ENCODE measurements around the gene MSH5.

Gene MSH5

DNA sequence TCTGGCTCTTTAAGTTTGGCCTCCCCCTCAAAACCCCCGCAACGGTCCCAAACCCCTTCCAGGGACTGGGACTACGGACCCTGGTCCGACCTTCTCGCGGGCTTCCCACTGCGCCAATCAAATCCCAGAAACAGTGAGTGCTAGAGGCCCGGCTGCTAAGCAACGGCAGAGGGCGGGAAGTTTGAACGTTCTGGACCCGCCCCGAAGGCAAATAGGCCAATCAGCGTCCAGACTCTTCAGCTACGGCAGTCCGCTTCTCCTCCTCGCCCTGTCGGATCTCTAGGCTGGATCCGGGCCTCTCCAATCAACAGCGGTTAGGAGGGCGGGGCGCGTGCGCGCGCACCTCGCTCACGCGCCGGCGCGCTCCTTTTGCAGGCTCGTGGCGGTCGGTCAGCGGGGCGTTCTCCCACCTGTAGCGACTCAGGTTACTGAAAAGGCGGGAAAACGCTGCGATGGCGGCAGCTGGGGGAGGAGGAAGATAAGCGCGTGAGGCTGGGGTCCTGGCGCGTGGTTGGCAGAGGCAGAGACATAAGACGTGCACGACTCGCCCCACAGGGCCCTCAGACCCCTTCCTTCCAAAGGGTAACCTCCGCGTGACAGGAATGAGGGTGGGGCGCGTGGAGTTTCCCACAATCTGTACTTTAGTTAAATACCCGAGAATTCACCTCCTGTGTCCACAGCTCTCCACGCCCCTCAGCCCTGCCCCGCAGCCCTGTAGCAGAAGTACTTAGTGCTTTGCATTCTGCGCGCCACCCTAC is at the start of gene MSH5:
Gene MSH5, plus strand, starts transcription at position 367 of the 758 bp plus-strand sequence. CDS start 462 bp downstream, outside the sequence.
- DNase-seq (ENCODE audit: insufficient read length, low spot score) (peak; percentile 90), FAIRE-seq (peak; percentile 72)
- peak; percentile 49 for TF ChIP-seq POLR2A (IDR thresholded peaks at IDR 0.05; ENCODE audit: low read depth, low read length)

DNA sequence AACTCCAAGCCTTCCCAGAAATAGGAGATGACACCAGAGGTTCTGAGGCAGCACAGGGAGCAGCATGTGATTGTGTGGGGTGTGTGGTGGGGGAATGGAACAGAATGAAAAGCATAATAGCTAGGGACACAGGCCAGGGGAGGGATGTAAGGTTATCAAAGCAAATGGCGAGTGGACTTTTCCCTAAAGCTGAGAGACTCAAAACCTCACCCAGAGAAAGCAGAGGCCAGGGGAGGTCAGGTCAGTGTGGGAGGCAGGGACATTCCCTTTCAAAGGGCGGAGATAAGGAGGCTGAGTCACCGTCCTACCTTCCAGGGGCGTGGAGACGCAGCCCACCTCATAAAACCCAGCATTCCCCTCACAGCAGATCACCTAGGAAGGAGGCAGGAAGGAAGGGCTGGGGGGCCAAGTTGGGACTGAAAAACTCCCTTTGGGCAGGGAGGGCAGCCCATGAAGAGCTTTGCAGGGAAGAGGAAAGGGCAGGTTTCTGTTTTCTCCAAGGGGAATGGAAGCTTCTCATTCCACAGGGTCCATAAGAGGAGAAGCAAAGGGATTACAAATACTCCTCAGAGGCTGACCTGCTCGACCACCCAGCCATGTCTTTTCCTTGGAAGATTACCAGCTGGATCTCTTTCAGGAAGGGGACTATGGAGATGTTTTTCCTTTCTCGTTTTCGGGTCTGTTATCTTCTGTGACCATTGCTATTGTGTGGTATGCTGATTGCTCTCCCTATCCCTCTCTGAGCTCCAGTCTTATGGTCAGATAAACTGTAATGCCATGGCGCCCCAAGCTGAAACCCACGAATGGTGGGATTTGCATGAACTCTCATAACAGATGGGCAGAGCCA is 49.4 kb upstream of the MSH5 start:
- FAIRE-seq (no peak), DNase-seq (ENCODE audit: insufficient read length, low spot score) (no peak)
- no peak for TF ChIP-seq POLR2A (IDR thresholded peaks at IDR 0.05; ENCODE audit: low read depth, low read length)

- no peak for DNase-seq (ENCODE audit: insufficient read length, low spot score)
- TF ChIP-seq POLR2A (IDR thresholded peaks at IDR 0.05; ENCODE audit: low read depth, low read length): no peak
- FAIRE-seq: no peak
These were observed 48.7 kb upstream of the MSH5 start for GRCh38 chr6:31691078-31691463.

GRCh38 chr6:31691564-31692108 is 48.2 kb upstream of the MSH5 start:
- no peak for TF ChIP-seq POLR2A (IDR thresholded peaks at IDR 0.05; ENCODE audit: low read depth, low read length)

DNA sequence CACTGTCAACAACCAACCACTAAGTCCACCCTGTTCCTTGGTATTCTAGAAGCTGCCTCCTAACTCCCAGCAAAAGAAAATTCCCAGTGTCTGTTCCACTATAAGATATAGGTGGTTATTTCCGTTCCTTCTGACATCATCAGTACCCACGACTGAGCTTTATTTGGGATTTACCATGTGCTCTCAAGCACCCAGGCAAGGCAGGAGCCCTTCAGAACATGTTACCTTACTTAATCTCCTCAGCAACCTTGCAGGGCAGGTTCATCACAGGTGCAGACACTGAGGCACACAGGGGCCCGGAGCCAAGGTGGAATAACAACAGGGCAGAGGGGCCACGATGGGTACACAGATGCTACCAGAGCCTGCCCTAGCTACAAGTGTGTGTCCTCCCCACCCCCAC is 47.5 kb upstream of the MSH5 start:
- FAIRE-seq (no peak), DNase-seq (ENCODE audit: insufficient read length, low spot score) (no peak)
- no peak for TF ChIP-seq POLR2A (IDR thresholded peaks at IDR 0.05; ENCODE audit: low read depth, low read length)

More at GRCh38 chr6:31691564-31692108, 48.2 kb upstream of the MSH5 start:
- no peak for FAIRE-seq
- no peak for DNase-seq (ENCODE audit: insufficient read length, low spot score)

- no peak for TF ChIP-seq POLR2A (IDR thresholded peaks at IDR 0.05; ENCODE audit: low read depth, low read length)
- FAIRE-seq (no peak), DNase-seq (ENCODE audit: insufficient read length, low spot score) (no peak)
These were observed 46.9 kb upstream of the MSH5 start for GRCh38 chr6:31692886-31693285.

DNA sequence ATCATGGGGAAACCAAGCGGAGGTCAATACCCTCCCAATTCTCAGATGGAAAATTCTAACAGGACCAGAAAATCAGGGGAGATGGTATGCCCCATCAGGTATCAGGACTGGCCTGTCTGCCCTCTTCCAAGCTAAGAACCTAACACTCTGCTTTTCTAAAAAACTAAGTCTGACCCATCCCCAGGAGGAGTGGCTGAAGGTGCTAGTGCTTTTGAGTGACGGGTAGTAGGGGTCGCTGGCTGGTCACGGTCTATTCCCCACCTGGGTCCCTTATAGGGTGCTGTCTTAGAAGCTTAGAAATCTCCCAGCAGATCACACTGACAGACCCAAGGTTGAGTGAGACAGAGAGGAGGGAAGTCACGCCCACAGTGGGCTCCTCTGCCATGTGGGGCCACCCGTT is 46.3 kb upstream of the MSH5 start:
- FAIRE-seq (no peak), DNase-seq (ENCODE audit: insufficient read length, low spot score) (no peak)
- TF ChIP-seq POLR2A (IDR thresholded peaks at IDR 0.05; ENCODE audit: low read depth, low read length): no peak

DNA sequence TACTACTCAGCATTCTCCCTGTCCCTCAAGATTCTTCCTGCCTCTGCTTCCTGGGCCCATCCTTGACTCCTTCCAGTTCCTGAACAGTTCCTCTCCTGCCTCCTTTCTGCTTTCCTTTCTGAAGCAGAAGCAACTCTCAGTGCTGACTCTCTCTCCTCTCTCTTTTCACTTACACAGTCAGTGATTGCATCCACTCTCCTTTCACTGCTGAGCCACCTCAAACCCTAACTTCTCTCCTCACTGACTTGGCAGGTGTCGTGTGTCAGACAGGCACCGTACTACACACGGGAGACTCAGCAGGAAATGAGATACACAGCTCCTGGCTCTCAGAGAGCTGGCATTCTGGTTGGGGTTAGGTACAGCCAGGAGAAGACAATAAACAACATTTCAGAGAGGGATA is 42.2 kb upstream of the MSH5 start:
- no peak for TF ChIP-seq POLR2A (IDR thresholded peaks at IDR 0.05; ENCODE audit: low read depth, low read length)
- FAIRE-seq (no peak), DNase-seq (ENCODE audit: insufficient read length, low spot score) (no peak)

GRCh38 chr6:31700740-31701401 is 38.9 kb upstream of the MSH5 start:
- no peak for FAIRE-seq
- DNase-seq (ENCODE audit: insufficient read length, low spot score): no peak
- no peak for TF ChIP-seq POLR2A (IDR thresholded peaks at IDR 0.05; ENCODE audit: low read depth, low read length)

DNA sequence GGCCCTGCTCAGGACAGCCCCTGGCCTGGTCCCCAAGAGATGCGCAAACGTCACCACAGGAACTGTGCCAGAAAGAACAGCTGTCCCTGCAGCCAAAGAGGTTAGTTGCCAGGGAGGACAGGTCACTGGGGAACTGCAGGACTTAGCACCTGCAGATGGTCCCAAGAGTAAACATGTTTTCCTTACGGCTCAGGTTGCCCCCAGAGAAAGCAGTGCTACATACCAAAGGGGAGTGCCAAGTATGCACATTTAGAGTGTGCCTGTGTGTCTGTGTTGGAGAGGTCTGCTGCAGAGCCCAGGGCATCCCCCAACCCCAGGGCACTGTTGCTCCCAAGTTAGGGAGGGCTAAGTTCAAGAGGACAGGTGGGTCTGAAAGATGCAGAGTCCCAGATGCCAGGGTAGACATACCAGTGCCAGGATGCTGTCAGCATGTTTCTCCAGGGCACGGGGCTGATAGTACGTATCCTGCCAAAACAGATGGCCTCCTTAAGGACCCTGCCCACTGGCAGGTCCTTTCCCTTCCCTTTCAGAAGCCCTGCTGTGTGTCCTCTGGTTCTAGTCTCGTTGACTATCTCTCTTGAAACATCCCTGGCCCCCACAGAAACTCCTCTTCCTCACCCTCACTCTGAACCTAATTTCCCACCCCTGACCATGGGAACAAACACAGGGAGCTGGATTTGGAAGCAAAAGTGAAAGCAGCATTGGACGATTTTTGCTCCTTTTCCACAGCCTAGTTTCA is 38.0 kb upstream of the MSH5 start:
- no peak for TF ChIP-seq POLR2A (IDR thresholded peaks at IDR 0.05; ENCODE audit: low read depth, low read length)
- FAIRE-seq: no peak

DNA sequence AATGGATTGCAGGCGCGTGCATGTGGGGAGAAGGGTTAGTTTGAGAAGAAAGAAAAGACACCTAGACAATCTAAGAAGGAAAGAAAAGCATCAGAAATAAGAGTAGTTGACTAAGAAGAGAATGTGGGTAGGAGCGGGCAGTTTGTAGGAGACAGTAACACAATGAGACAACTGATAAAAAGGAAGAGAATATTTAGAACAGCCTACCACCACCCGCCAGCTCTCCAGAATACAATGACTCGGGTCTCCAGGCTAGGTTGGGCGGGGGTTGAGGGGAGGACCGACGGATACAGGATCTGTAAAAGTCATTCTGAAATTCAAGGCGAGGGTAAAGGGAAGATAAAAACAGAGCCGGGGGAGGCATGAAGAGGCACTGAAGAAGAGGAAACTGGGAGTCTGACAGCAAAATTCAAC is 37.4 kb upstream of the MSH5 start:
- DNase-seq (ENCODE audit: insufficient read length, low spot score): no peak
- no peak for FAIRE-seq
- no peak for TF ChIP-seq POLR2A (IDR thresholded peaks at IDR 0.05; ENCODE audit: low read depth, low read length)

More for the DNA sequence above, 38.0 kb upstream of the MSH5 start:
- DNase-seq (ENCODE audit: insufficient read length, low spot score): no peak

GRCh38 chr6:31702819-31703716 is 36.7 kb upstream of the MSH5 start, which contains the start of gene ABHD16A:
Gene ABHD16A, minus strand, starts transcription at chr6:31703324. Its CDS starts 43 bp downstream, at chr6:31703281.
- peak; percentile 96 for DNase-seq (ENCODE audit: insufficient read length, low spot score)
- peak; percentile 11 for FAIRE-seq
- TF ChIP-seq POLR2A (IDR thresholded peaks at IDR 0.05; ENCODE audit: low read depth, low read length): peak; percentile 83

Data from H54 (cell line).